ENCODE measurements around the gene RAD23A. TPM values are rescaled to one million over a fixed set of nuclear protein-coding genes. Genes with fewer than 3 reads are reported as not detected.
A peak's percentile ranks its signal among the peaks of the same experiment; 100 is the strongest.

The RAD23A gene
- total and polyA plus RNA-seq, 9 of the 15 experiments (the other 6 are each of a cell fraction or from before 2014, with no cell fraction given) = 9.5 to 181 (median 101) TPM

DNA sequence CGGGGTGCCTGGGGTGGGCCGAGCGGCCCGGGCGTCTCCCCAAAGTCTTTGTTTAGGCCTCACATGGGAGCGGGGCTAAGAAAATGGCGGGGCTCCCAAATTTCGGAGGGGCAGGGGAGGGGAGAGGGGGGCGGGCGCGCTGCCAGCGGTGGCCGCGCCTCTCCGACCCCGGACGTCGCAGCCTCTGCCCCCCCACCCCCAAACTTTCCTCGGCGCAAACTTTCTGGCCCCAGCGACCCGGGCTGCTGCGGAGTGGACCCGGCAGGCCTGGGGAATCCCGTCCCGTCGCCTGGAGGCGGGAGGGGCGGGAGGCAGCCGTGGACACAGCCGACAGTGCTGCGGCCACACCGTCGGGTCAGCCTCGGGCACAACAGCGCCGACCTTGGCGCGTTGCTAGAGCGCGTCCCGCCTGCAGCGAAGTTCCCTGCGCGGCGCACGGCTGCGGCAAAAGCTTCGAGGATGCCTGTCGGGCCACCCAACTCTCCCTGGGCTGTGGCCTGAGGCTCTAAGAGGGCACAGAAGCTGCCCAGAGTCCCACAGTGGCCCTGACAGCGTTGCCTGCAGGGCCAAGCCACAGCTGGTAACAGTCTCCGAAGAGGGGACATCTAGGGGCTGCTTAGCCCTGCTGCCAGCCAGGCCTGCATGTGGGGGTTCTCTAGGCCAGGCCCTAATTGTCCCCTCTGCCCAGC lies 50.9 kb downstream of the RAD23A start (continued):
- TF ChIP-seq, protein P1, sequence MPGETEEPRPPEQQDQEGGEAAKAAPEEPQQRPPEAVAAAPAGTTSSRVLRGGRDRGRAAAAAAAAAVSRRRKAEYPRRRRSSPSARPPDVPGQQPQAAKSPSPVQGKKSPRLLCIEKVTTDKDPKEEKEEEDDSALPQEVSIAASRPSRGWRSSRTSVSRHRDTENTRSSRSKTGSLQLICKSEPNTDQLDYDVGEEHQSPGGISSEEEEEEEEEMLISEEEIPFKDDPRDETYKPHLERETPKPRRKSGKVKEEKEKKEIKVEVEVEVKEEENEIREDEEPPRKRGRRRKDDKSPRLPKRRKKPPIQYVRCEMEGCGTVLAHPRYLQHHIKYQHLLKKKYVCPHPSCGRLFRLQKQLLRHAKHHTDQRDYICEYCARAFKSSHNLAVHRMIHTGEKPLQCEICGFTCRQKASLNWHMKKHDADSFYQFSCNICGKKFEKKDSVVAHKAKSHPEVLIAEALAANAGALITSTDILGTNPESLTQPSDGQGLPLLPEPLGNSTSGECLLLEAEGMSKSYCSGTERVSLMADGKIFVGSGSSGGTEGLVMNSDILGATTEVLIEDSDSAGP (CRISPR knock-in tag; IDR thresholded peaks at IDR 0.05) = 0 out of 2 replicates have a peak, but pooled peaks have one; percentile 28
- TF ChIP-seq ZNF232 (CRISPR knock-in tag; IDR thresholded peaks at IDR 0.05) (no peak), RBBP5 (IDR thresholded peaks at IDR 0.05; ENCODE audit: borderline replicate concordance, insufficient read depth, low read length, poor library complexity, severe bottlenecking) (peak; percentile 71), NFYB (IDR thresholded peaks at IDR 0.05; ENCODE audit: extremely low read depth, insufficient read length) (no peak), TAF1 (IDR thresholded peaks at IDR 0.05; ENCODE audit: control insufficient read depth, extremely low read depth, insufficient read depth, low read length, severe bottlenecking) (peak; percentile 34), ZNF3 (CRISPR knock-in tag; IDR thresholded peaks at IDR 0.05) (no peak), GATA2 (CRISPR knock-in tag; IDR thresholded peaks at IDR 0.05) (no peak), YY1 (IDR thresholded peaks at IDR 0.05; ENCODE audit: borderline replicate concordance in 1 of 3, control insufficient read depth in 1 of 3, extremely low read depth in 1 of 3, insufficient read depth in 3 of 3, insufficient read length in 1 of 3, insufficient replicate concordance in 2 of 3, low read depth in 1 of 3, low read length in 2 of 3) (peak in 1 of 3 experiments; percentile 25), SAFB (IDR thresholded peaks at IDR 0.05; ENCODE audit: borderline replicate concordance, low read depth, low read length) (0 out of 2 replicates have a peak, but pooled peaks have one; percentile 45), ZNF212 (CRISPR knock-in tag; IDR thresholded peaks at IDR 0.05) (no peak), ZNF121 (CRISPR knock-in tag; conservative IDR thresholded peaks at IDR 0.05) (no peak), PCBP1 (IDR thresholded peaks at IDR 0.05; ENCODE audit: low read depth, low read length, poor library complexity, severe bottlenecking) (peak; percentile 63), RB1 (IDR thresholded peaks at IDR 0.05; ENCODE audit: low read depth) (peak; percentile 77), TEAD2 (tag; IDR thresholded peaks at IDR 0.05) (no peak), NRF1 (conservative IDR thresholded peaks at IDR 0.05 in 1 of 2, IDR thresholded peaks at IDR 0.05 in 1 of 2) (peak; percentile 48 to 65), HCFC1 (IDR thresholded peaks at IDR 0.05; ENCODE audit: low read depth, low read length) (no peak), HDAC3 (IDR thresholded peaks at IDR 0.05; ENCODE audit: borderline replicate concordance, partially characterized antibody) (no peak), CCNT2 (IDR thresholded peaks at IDR 0.05; ENCODE audit: borderline replicate concordance, extremely low read depth, insufficient read length, low read depth, low read length) (peak; percentile 13), CHD1 (IDR thresholded peaks at IDR 0.05; ENCODE audit: low read length) (peak; percentile 47), HNRNPK (IDR thresholded peaks at IDR 0.05; ENCODE audit: low read depth, low read length, poor library complexity, severe bottlenecking) (peak; percentile 52)
- TF ChIP-seq, protein P2, sequence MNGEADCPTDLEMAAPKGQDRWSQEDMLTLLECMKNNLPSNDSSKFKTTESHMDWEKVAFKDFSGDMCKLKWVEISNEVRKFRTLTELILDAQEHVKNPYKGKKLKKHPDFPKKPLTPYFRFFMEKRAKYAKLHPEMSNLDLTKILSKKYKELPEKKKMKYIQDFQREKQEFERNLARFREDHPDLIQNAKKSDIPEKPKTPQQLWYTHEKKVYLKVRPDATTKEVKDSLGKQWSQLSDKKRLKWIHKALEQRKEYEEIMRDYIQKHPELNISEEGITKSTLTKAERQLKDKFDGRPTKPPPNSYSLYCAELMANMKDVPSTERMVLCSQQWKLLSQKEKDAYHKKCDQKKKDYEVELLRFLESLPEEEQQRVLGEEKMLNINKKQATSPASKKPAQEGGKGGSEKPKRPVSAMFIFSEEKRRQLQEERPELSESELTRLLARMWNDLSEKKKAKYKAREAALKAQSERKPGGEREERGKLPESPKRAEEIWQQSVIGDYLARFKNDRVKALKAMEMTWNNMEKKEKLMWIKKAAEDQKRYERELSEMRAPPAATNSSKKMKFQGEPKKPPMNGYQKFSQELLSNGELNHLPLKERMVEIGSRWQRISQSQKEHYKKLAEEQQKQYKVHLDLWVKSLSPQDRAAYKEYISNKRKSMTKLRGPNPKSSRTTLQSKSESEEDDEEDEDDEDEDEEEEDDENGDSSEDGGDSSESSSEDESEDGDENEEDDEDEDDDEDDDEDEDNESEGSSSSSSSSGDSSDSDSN (IDR thresholded peaks at IDR 0.05; ENCODE audit: borderline replicate concordance in 1 of 2, low read depth in 2 of 2, low read length in 2 of 2) = peak in 1 of 2 experiments; percentile 75; a peak in 2 of 4 replicates

All from K562 (cell line).